ENCODE data around the gene KREMEN1. TPM values are rescaled to one million over a fixed set of nuclear protein-coding genes. Genes with fewer than 3 reads are reported as not detected.

KREMEN1 gene
- total and polyA plus RNA-seq, 5 donors from 2014 or later: 0.10 TPM; not detected in 4

GRCh38 chr22:29165321-29166060 lies 92.7 kb downstream of the KREMEN1 start:
- H3K27me3 Mint-ChIP-seq: peaks cover 19% of the 10 kb centered on the region
- Histone ChIP-seq H3K4me1 (ENCODE audit: control insufficient read depth, insufficient read depth, low read length, poor library complexity, severe bottlenecking) (peaks cover 7% of the 10 kb centered on the region), H3K27ac (ENCODE audit: insufficient read depth, low read length, poor library complexity, severe bottlenecking) (no peak overlapping the region), H3K36me3 (ENCODE audit: control insufficient read depth, insufficient read depth, low read length) (no peaks in the 10 kb centered on the region), H3K9me3 (ENCODE audit: control insufficient read depth in 2 of 2, low read length in 2 of 2) (no peaks in the 10 kb centered on the region), H3K4me3 (ENCODE audit: low read depth, low read length) (no peak overlapping the region), H3K27me3 (ENCODE audit: control insufficient read depth, insufficient read depth, low read length) (no peaks in the 10 kb centered on the region)
- H3K4me1 Mint-ChIP-seq: peaks cover 0 to 21% (median 9%) of the 10 kb centered on the region in 4 donors
- DNase-seq (no peak), ATAC-seq (ENCODE audit: low read depth in 2 of 2) (no peak)
- H3K36me3 Mint-ChIP-seq: no peaks in the 10 kb centered on the region
- no peak overlapping the region for H3K4me3 Mint-ChIP-seq
- H3K9me3 Mint-ChIP-seq: peaks cover 0 to 2% (median 0%) of the 10 kb centered on the region in 7 donors
- H3K27ac Mint-ChIP-seq: no peak overlapping the region

GRCh38 chr22:29166180-29166579 lies 93.3 kb downstream of the KREMEN1 start:
- no peak for ATAC-seq (ENCODE audit: low read depth in 2 of 2)
- DNase-seq: no peak
- H3K4me3 Mint-ChIP-seq: no peak overlapping the region

DNA sequence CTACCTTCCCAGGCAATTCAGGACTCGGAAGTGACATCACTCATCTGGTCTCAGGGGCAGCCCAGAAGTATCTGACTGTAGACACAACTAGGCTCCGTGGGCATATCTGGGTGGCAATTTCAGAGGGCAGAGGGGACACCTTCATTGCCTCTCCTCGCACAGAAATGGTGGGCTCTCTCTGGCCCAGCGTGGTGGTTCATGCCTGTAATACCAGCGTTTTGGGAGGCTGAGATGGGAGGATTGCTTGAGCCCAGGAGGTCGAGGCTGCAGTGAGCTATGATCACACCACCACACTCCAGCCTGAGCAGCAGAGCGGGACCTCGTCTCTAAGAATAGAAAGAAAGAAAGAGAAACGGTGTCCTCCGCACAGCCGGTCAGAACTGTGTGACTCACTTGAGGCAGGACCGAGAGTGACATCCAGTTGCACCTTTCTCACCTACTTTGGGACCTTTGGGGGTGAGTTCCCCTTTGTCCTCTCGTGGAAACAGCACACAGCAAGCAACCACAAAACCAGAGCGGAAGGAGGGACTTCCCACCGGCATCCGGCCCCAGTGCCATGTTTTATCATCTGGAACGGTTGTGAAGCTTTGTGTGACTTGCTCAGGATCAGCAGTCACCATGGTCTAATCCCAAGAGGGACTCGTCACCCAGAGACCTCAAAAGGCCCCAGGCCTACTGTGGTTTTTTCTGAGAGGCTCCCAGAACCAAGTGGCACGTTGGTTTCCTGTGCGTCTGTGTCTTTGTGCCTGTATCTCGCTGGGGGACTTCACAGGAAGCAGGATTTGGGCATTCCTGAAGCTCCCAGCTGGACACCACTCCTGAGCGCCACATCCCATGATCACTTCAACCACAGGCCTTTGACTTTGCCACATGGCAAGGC lies 94.4 kb downstream of the KREMEN1 start:
- Mint-ChIP-seq H3K36me3 (no peaks in the 10 kb centered on the region), H3K27me3 (peaks cover 20% of the 10 kb centered on the region), H3K9me3 (peaks cover 0 to 5% (median 0%) of the 10 kb centered on the region in 7 donors), H3K27ac (peak overlapping the region in 1 of 3 donors; percentile 51), H3K4me3 (peak overlapping the region in 1 of 4 donors; percentile 56), H3K4me1 (peaks cover 0 to 21% (median 9%) of the 10 kb centered on the region in 4 donors)
- H3K9me3 ChIP-seq (ENCODE audit: control insufficient read depth in 2 of 2, low read length in 2 of 2): no peaks in the 10 kb centered on the region
- no peaks in the 10 kb centered on the region for H3K36me3 ChIP-seq (ENCODE audit: control insufficient read depth, insufficient read depth, low read length)
- H3K4me1 ChIP-seq (ENCODE audit: control insufficient read depth, insufficient read depth, low read length, poor library complexity, severe bottlenecking): peaks cover 7% of the 10 kb centered on the region
- ATAC-seq (ENCODE audit: low read depth in 2 of 2) (peak; percentile 59 to 73), DNase-seq (peak in 1 of 3 donors; percentile 29)
- no peak overlapping the region for H3K27ac ChIP-seq (ENCODE audit: insufficient read depth, low read length, poor library complexity, severe bottlenecking)
- no peaks in the 10 kb centered on the region for H3K27me3 ChIP-seq (ENCODE audit: control insufficient read depth, insufficient read depth, low read length)
- no peak overlapping the region for H3K4me3 ChIP-seq (ENCODE audit: low read depth, low read length)

More at GRCh38 chr22:29166180-29166579, 93.3 kb downstream of the KREMEN1 start:
- no peak overlapping the region for H3K4me3 ChIP-seq (ENCODE audit: low read depth, low read length)
- H3K4me1 ChIP-seq (ENCODE audit: control insufficient read depth, insufficient read depth, low read length, poor library complexity, severe bottlenecking): peaks cover 7% of the 10 kb centered on the region
- no peaks in the 10 kb centered on the region for H3K27me3 ChIP-seq (ENCODE audit: control insufficient read depth, insufficient read depth, low read length)
- Mint-ChIP-seq H3K27ac (no peak overlapping the region), H3K4me1 (peaks cover 0 to 21% (median 9%) of the 10 kb centered on the region in 4 donors), H3K9me3 (peaks cover 0 to 3% (median 0%) of the 10 kb centered on the region in 7 donors), H3K27me3 (peaks cover 21% of the 10 kb centered on the region), H3K36me3 (no peaks in the 10 kb centered on the region)
- no peaks in the 10 kb centered on the region for H3K9me3 ChIP-seq (ENCODE audit: control insufficient read depth in 2 of 2, low read length in 2 of 2)
- H3K27ac ChIP-seq (ENCODE audit: insufficient read depth, low read length, poor library complexity, severe bottlenecking): no peak overlapping the region
- H3K36me3 ChIP-seq (ENCODE audit: control insufficient read depth, insufficient read depth, low read length): no peaks in the 10 kb centered on the region

DNA sequence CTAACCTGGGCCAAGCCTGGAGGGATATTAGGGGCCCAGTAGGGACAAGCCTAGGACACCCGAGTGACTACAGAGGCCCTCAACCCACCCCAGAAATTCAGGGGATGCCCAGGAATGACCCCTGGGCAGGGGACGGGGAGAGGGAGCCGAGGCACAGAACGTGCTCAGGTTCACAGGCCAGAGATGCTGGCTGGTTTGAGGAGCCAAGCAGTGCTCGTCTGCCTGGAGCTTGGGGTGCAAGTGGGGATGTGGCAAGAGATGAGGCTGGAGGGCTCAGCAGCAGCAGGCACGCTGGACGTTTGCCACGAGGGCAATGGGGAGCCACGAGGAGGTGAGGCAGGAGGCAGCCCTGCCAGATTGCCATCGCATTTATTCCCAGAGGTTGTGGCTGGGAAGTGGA lies 98.9 kb downstream of the KREMEN1 start:
- H3K36me3 Mint-ChIP-seq: no peaks in the 10 kb centered on the region
- H3K27ac ChIP-seq (ENCODE audit: insufficient read depth, low read length, poor library complexity, severe bottlenecking): no peak overlapping the region
- H3K9me3 ChIP-seq (ENCODE audit: control insufficient read depth in 2 of 2, low read length in 2 of 2): peaks cover 3 to 18% of the 10 kb centered on the region in 2 experiments
- H3K4me1 Mint-ChIP-seq: peaks cover 0 to 10% (median 7%) of the 10 kb centered on the region in 4 donors
- no peaks in the 10 kb centered on the region for H3K36me3 ChIP-seq (ENCODE audit: control insufficient read depth, insufficient read depth, low read length)
- H3K9me3 Mint-ChIP-seq: peaks cover 0 to 27% (median 7%) of the 10 kb centered on the region in 7 donors
- ATAC-seq (ENCODE audit: low read depth in 2 of 2): no peak
- H3K4me3 ChIP-seq (ENCODE audit: low read depth, low read length): no peak overlapping the region
- no peak overlapping the region for H3K27ac Mint-ChIP-seq
- DNase-seq: no peak
- peaks cover 7% of the 10 kb centered on the region for H3K4me1 ChIP-seq (ENCODE audit: control insufficient read depth, insufficient read depth, low read length, poor library complexity, severe bottlenecking)
- H3K27me3 ChIP-seq (ENCODE audit: control insufficient read depth, insufficient read depth, low read length): no peaks in the 10 kb centered on the region
- H3K27me3 Mint-ChIP-seq: peaks cover 19% of the 10 kb centered on the region
- no peak overlapping the region for H3K4me3 Mint-ChIP-seq

DNA sequence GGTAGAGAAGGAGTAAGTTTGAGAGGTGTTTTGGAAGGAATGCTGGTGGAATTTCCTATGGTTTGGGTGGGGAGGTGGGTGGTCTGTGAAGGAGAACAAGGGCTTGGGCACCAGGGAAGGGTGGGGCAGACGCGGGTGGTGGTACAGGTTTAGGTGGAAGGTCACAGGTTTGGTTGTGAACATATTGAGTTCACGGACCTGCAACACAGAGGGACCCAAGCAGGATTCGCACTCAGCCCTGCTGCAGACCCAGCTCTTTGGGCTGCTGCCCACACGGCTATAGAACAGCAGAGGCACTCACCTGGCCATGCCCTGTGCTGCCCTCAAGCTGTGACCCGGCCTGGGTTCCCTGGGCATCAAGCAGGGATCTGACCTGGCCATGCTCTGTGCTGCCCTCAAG lies 99.4 kb downstream of the KREMEN1 start:
- Histone ChIP-seq H3K4me3 (ENCODE audit: low read depth, low read length) (no peak overlapping the region), H3K36me3 (ENCODE audit: control insufficient read depth, insufficient read depth, low read length) (no peaks in the 10 kb centered on the region), H3K9me3 (ENCODE audit: control insufficient read depth in 2 of 2, low read length in 2 of 2) (peaks cover 3 to 18% of the 10 kb centered on the region in 2 experiments), H3K27ac (ENCODE audit: insufficient read depth, low read length, poor library complexity, severe bottlenecking) (no peak overlapping the region), H3K4me1 (ENCODE audit: control insufficient read depth, insufficient read depth, low read length, poor library complexity, severe bottlenecking) (peaks cover 3% of the 10 kb centered on the region), H3K27me3 (ENCODE audit: control insufficient read depth, insufficient read depth, low read length) (no peaks in the 10 kb centered on the region)
- DNase-seq (no peak), ATAC-seq (ENCODE audit: low read depth in 2 of 2) (no peak)
- Mint-ChIP-seq H3K4me1 (peaks cover 0 to 5% (median 3%) of the 10 kb centered on the region in 4 donors), H3K4me3 (no peak overlapping the region), H3K27me3 (peaks cover 19% of the 10 kb centered on the region), H3K9me3 (peaks cover 0 to 27% (median 7%) of the 10 kb centered on the region in 7 donors), H3K36me3 (no peaks in the 10 kb centered on the region), H3K27ac (no peak overlapping the region)

DNA sequence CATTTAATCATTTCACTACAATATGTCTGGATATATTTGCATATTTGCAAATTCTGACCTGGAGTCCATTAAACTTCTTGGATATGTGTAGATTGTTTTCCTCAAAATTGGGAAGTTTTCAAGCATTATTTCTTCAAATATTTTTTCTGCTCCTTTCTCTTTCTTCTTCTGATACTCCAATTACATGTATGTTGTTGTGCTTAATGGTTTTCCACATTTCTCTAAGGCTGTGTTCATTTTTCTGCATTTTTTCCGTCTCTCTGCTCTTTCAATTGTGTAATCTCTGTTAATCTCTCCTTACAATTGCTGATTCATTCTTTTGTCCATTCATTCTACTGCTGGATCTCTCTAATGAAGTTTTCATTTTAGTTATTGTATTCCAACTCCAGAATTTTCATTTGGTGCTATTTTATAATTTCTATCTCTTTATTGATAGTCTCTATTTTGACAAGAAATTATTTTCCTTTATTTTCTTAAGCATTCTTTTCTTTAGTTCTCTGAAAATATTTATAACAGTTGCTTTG lies 102.5 kb downstream of the KREMEN1 start:
- Mint-ChIP-seq H3K27ac (no peak overlapping the region), H3K27me3 (peaks cover 23% of the 10 kb centered on the region)
- H3K4me3 ChIP-seq (ENCODE audit: low read depth, low read length): no peak overlapping the region

GRCh38 chr22:29183971-29184848 lies 111.4 kb downstream of the KREMEN1 start:
- H3K9me3 ChIP-seq (ENCODE audit: control insufficient read depth in 2 of 2, low read length in 2 of 2): no peaks in the 10 kb centered on the region
- H3K36me3 ChIP-seq (ENCODE audit: control insufficient read depth, insufficient read depth, low read length): no peaks in the 10 kb centered on the region
- H3K27ac Mint-ChIP-seq: no peak overlapping the region
- no peaks in the 10 kb centered on the region for H3K27me3 ChIP-seq (ENCODE audit: control insufficient read depth, insufficient read depth, low read length)
- peaks cover 6% of the 10 kb centered on the region for H3K27me3 Mint-ChIP-seq
- no peak for ATAC-seq (ENCODE audit: low read depth in 2 of 2)
- H3K9me3 Mint-ChIP-seq: no peaks in the 10 kb centered on the region
- no peak overlapping the region for H3K4me3 ChIP-seq (ENCODE audit: low read depth, low read length)
- H3K4me3 Mint-ChIP-seq: no peak overlapping the region
- DNase-seq: no peak
- no peaks in the 10 kb centered on the region for H3K4me1 ChIP-seq (ENCODE audit: control insufficient read depth, insufficient read depth, low read length, poor library complexity, severe bottlenecking)
- H3K36me3 Mint-ChIP-seq: no peaks in the 10 kb centered on the region
- no peak overlapping the region for H3K27ac ChIP-seq (ENCODE audit: insufficient read depth, low read length, poor library complexity, severe bottlenecking)
- no peaks in the 10 kb centered on the region for H3K4me1 Mint-ChIP-seq

More for the DNA sequence above, 102.5 kb downstream of the KREMEN1 start:
- Mint-ChIP-seq H3K9me3 (peaks cover 0 to 27% (median 7%) of the 10 kb centered on the region in 7 donors), H3K4me3 (no peak overlapping the region), H3K36me3 (no peaks in the 10 kb centered on the region), H3K4me1 (no peaks in the 10 kb centered on the region)
- no peaks in the 10 kb centered on the region for H3K4me1 ChIP-seq (ENCODE audit: control insufficient read depth, insufficient read depth, low read length, poor library complexity, severe bottlenecking)
- H3K9me3 ChIP-seq (ENCODE audit: control insufficient read depth in 2 of 2, low read length in 2 of 2): peaks cover 3 to 18% of the 10 kb centered on the region in 2 experiments
- ATAC-seq (ENCODE audit: low read depth in 2 of 2) (no peak), DNase-seq (no peak)
- H3K27me3 ChIP-seq (ENCODE audit: control insufficient read depth, insufficient read depth, low read length): no peaks in the 10 kb centered on the region
- H3K27ac ChIP-seq (ENCODE audit: insufficient read depth, low read length, poor library complexity, severe bottlenecking): no peak overlapping the region
- H3K36me3 ChIP-seq (ENCODE audit: control insufficient read depth, insufficient read depth, low read length): no peaks in the 10 kb centered on the region
